MV-4-11 (cell line): ENCODE data around the gene POLR3H.
A peak's percentile ranks its signal among the peaks of the same experiment; 100 is the strongest.

ENCODE experiments used
- DNase-seq: peaks from one replicate; lab custom pipeline; 2025; lab: John Stamatoyannopoulos, UW

POLR3H gene

GRCh38 chr22:41516462-41516861 lies 27.8 kb downstream of the POLR3H start:
- DNase-seq, result no peak

GRCh38 chr22:41513391-41513790 lies 30.9 kb downstream of the POLR3H start:
- DNase-seq, result no peak

GRCh38 chr22:41512421-41513194 lies 31.7 kb downstream of the POLR3H start:
- no peak for DNase-seq

- no peak for DNase-seq
Observed at GRCh38 chr22:41511521-41511968, 32.7 kb downstream of the POLR3H start.

GRCh38 chr22:41508770-41509170 lies 35.5 kb downstream of the POLR3H start:
- no peak for DNase-seq

GRCh38 chr22:41507330-41508063 lies 36.8 kb downstream of the POLR3H start:
- DNase-seq, result no peak

GRCh38 chr22:41505511-41506220 lies 38.6 kb downstream of the POLR3H start:
- no peak for DNase-seq

- DNase-seq, result no peak
Observed at GRCh38 chr22:41504816-41505215, 39.5 kb downstream of the POLR3H start.

- peak; percentile 54 for DNase-seq
Observed at GRCh38 chr22:41504397-41504796, 39.9 kb downstream of the POLR3H start.

GRCh38 chr22:41501209-41501608 lies 43.1 kb downstream of the POLR3H start:
- DNase-seq, result peak; percentile 29

- no peak for DNase-seq
Observed at GRCh38 chr22:41500303-41500702, 44.0 kb downstream of the POLR3H start.

- DNase-seq, result no peak
Observed at GRCh38 chr22:41499624-41500280, 44.5 kb downstream of the POLR3H start.

- DNase-seq, result no peak
Observed at GRCh38 chr22:41498303-41498835, 45.9 kb downstream of the POLR3H start.

- no peak for DNase-seq
Observed at GRCh38 chr22:41491374-41492100, 52.7 kb downstream of the POLR3H start.

GRCh38 chr22:41488596-41489385 lies 55.5 kb downstream of the POLR3H start:
- no peak for DNase-seq

- no peak for DNase-seq
Observed at GRCh38 chr22:41488076-41488475, 56.2 kb downstream of the POLR3H start.

- no peak for DNase-seq
Observed at GRCh38 chr22:41487037-41487935, 57.0 kb downstream of the POLR3H start.

- DNase-seq, result peak; percentile 17
Observed at GRCh38 chr22:41485033-41485432, 59.2 kb downstream of the POLR3H start.

- DNase-seq, result peak; percentile 65
Observed at GRCh38 chr22:41482319-41482935, 61.8 kb downstream of the POLR3H start.
